SIG-M5 (cell line): ENCODE measurements around the gene ACTR3C.
"Not testable (repeated sequence)": the region's sequence is repeated elsewhere in the genome, so short reads cannot be mapped to it uniquely, and the experiment has no call there.

ENCODE experiments used
- DNase-seq: peaks from one replicate; lab custom pipeline; 2025; lab: John Stamatoyannopoulos, UW

Gene ACTR3C

GRCh38 chr7:150202894-150203293, 120.5 kb downstream of the ACTR3C start:
- not testable (repeated sequence) for DNase-seq
